ENCODE data around the gene PCDHGC3. TPM values are rescaled to one million over a fixed set of nuclear protein-coding genes. Genes with fewer than 3 reads are reported as not detected.
A peak's percentile ranks its signal among the peaks of the same experiment; 100 is the strongest.

The PCDHGC3 gene
- total and polyA plus RNA-seq, 2 of the 4 experiments (the other 2 are of a cell fraction) = 21.1 to 72.1 TPM

- CTCF ChIA-PET = interaction anchor here (0.9 to 1.8 kb wide), 9 partner anchors 8 to 104 kb away, joined by 3 to 9 read pairs (median 3); partner anchors contain the start of genes PCDHGA11, PCDHGA12, PCDHGB7 and PCDHGC3
- peaks cover 29% of the 10 kb centered on the region for H3K9me1 ChIP-seq (ENCODE audit: insufficient read depth, low read length)
- no CpG with 5 or more reads among the region's 2 CpGs for WGBS, 2 experiments (ENCODE audit: extremely low coverage in 2 of 2, insufficient read length in 1 of 2)
- peak; percentile 59 for ATAC-seq (ENCODE audit: low read depth)
- H3K4me1 ChIP-seq (ENCODE audit: control insufficient read depth, insufficient read depth, low read length) = peaks cover 45% of the 10 kb centered on the region
- H3K36me3 ChIP-seq (ENCODE audit: control insufficient read depth, insufficient read depth, low read length) = peaks cover 3% of the 10 kb centered on the region; the same call in 1 of the 2 replicates
- H2BK120ac ChIP-seq (ENCODE audit: low read depth, low read length) = peak overlapping the region; percentile 69
- peak overlapping the region; percentile 66 for H2BK5ac ChIP-seq (ENCODE audit: low read depth, low read length, poor library complexity, severe bottlenecking)
- H3K18ac ChIP-seq (ENCODE audit: low read depth, low read length) = peak overlapping the region; percentile 21
- no TSS peak for BruUV-seq (replicated peaks)
- peak overlapping the region; percentile 45 for H3K4me2 ChIP-seq (ENCODE audit: low read depth, low read length)
- H3K27me3 ChIP-seq (ENCODE audit: control insufficient read depth, insufficient read depth, low read length) = no peaks in the 10 kb centered on the region
- no peak overlapping the region for H3K14ac ChIP-seq (replicated peaks; ENCODE audit: low read depth, low read length)
- no peak overlapping the region for H3K4me3 ChIP-seq (ENCODE audit: insufficient read depth, low read depth, low read length)
- H2AFZ ChIP-seq (replicated peaks; ENCODE audit: low read length, poor library complexity) = no peak overlapping the region
- H3K9ac ChIP-seq (ENCODE audit: low read depth, low read length) = no peak overlapping the region
- dilution Hi-C loops (cut with HindIII; ENCODE audit: low sequenced_read_pairs, unreplicated experiment) (no loop called here), intact Hi-C loops (cut with micrococcal nuclease) (loop anchor here (1.0 kb wide), 1 partner anchor 12 kb away; no protein-coding TSS in a partner anchor), in situ Hi-C loops (cut with MboI; ENCODE audit: low sequenced_read_pairs) (loop anchor here (5.0 kb wide), 1 partner anchor 44 kb away; the partner anchor contains the start of gene PCDHGC3)
- H2BK20ac ChIP-seq (ENCODE audit: low read depth, low read length) = peak overlapping the region; percentile 83
- H2AK9ac ChIP-seq (replicated peaks; ENCODE audit: low read depth, low read length, poor library complexity) = peak overlapping the region; percentile 37
- 0 out of 2 replicates have a peak overlapping the region, but pooled peaks have one; percentile 52 for H2AK5ac ChIP-seq (ENCODE audit: low read depth, low read length)
- H4K5ac ChIP-seq (ENCODE audit: low read depth, low read length) = no peak overlapping the region
- peak overlapping the region; percentile 18; the same call in 1 of the 2 replicates for H3K27ac ChIP-seq (ENCODE audit: insufficient read depth, low read length)
- H4K20me1 ChIP-seq (ENCODE audit: insufficient read depth, low read length) = no peaks in the 10 kb centered on the region
- H3K9me3 ChIP-seq (ENCODE audit: control insufficient read depth, insufficient read depth, low read length) = no peaks in the 10 kb centered on the region
- 0 out of 2 replicates have a peak overlapping the region, but pooled peaks have one; percentile 13 for H3K56ac ChIP-seq (ENCODE audit: extremely low read depth, insufficient read depth, low read length)
- H2BK15ac ChIP-seq (ENCODE audit: low read depth, low read length) = no peak overlapping the region
- H4K91ac ChIP-seq (ENCODE audit: insufficient read depth, low read depth, low read length) = no peak overlapping the region; the same call in 1 of the 2 replicates
- peak; percentile 100 for DNase-seq
- peak overlapping the region; percentile 29; the same call in 1 of the 2 replicates for H3K4ac ChIP-seq (ENCODE audit: low read depth, low read length)
- POLR2A ChIA-PET (ENCODE audit: unreplicated experiment) = no interaction called here
- peak overlapping the region; percentile 79; the same call in 1 of the 2 replicates for H3K23ac ChIP-seq (ENCODE audit: low read depth, low read length)
- peaks cover 6 to 46% of the 10 kb centered on the region in 2 experiments; a peak in 3 of 4 replicates for H3K79me1 ChIP-seq (ENCODE audit: low read depth in 1 of 2, low read length in 2 of 2)
- peak overlapping the region in 1 of 2 experiments; percentile 38; a peak in 1 of 4 replicates for H4K8ac ChIP-seq (ENCODE audit: low read depth in 2 of 2, low read length in 2 of 2)
- peak; percentile 91 for TF ChIP-seq CEBPB (IDR thresholded peaks at IDR 0.05; ENCODE audit: low read depth, low read length)
- TF ChIP-seq NFE2L2 (IDR thresholded peaks at IDR 0.05; ENCODE audit: low read depth, low read length) = peak; percentile 68; the same call in 1 of the 2 replicates
- no peak for TF ChIP-seq CHD1 (IDR thresholded peaks at IDR 0.05; ENCODE audit: low read depth, low read length)
- 0 out of 2 replicates have a peak, but pooled peaks have one; percentile 41 for TF ChIP-seq MXI1 (IDR thresholded peaks at IDR 0.05; ENCODE audit: borderline replicate concordance, low read depth, low read length)
- no peak for TF ChIP-seq RAD21 (IDR thresholded peaks at IDR 0.05; ENCODE audit: low read length)
- no peak for TF ChIP-seq CTCF (conservative IDR thresholded peaks at IDR 0.05; ENCODE audit: low read depth, low read length)
- TF ChIP-seq MAZ (IDR thresholded peaks at IDR 0.05; ENCODE audit: borderline replicate concordance, low read depth, low read length) = no peak; the same call in 1 of the 2 replicates
- TF ChIP-seq MAFK (IDR thresholded peaks at IDR 0.05; ENCODE audit: low read depth, low read length) = no peak
- TF ChIP-seq FOS (IDR thresholded peaks at IDR 0.05; ENCODE audit: low read depth, low read length) = peak; percentile 99
- no peak for TF ChIP-seq RCOR1 (IDR thresholded peaks at IDR 0.05; ENCODE audit: insufficient replicate concordance, low read length)
- TF ChIP-seq SMC3 (IDR thresholded peaks at IDR 0.05; ENCODE audit: low read depth, low read length) = no peak
- TF ChIP-seq, protein P1, sequence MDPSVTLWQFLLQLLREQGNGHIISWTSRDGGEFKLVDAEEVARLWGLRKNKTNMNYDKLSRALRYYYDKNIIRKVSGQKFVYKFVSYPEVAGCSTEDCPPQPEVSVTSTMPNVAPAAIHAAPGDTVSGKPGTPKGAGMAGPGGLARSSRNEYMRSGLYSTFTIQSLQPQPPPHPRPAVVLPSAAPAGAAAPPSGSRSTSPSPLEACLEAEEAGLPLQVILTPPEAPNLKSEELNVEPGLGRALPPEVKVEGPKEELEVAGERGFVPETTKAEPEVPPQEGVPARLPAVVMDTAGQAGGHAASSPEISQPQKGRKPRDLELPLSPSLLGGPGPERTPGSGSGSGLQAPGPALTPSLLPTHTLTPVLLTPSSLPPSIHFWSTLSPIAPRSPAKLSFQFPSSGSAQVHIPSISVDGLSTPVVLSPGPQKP (IDR thresholded peaks at IDR 0.05; ENCODE audit: borderline replicate concordance, low read depth, low read length) = no peak
- TF ChIP-seq BHLHE40 (IDR thresholded peaks at IDR 0.05; ENCODE audit: low read depth, low read length) = peak; percentile 87
- TF ChIP-seq RFX5 (IDR thresholded peaks at IDR 0.05; ENCODE audit: low read depth, low read length) = no peak
These were observed 45.5 kb downstream of the PCDHGC3 start for GRCh38 chr5:141521244-141521781.

Measured in IMR-90 (cell line).